DMS 273 (cell line): ENCODE measurements around the gene WNT7B.

Experiments
- DNase-seq: peaks from one replicate; lab custom pipeline; 2025; ENCODE audit not compliant: unreplicated experiment; lab: John Stamatoyannopoulos, UW

Gene WNT7B

DNA sequence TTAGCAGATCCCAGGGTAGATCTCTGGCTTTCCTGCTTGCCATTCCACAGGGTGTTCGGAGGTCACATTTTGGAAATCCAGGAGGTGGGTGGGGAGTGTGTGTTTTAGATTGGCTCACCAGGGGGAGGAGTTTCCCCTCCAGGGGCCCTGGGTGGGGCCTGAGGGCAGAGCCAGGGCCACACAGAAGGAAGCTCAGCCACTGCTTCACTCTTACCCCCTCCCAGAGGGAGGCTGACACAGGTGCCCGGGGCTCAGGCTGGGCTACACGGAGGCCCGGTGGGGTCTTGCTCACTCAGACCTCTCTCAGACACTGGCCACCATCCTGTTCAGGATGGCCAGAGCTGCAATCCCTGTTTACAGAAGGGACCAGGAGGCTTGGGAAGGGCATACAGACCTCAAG is 2.5 kb downstream of the WNT7B start:
- DNase-seq: peak; percentile 37

DNA sequence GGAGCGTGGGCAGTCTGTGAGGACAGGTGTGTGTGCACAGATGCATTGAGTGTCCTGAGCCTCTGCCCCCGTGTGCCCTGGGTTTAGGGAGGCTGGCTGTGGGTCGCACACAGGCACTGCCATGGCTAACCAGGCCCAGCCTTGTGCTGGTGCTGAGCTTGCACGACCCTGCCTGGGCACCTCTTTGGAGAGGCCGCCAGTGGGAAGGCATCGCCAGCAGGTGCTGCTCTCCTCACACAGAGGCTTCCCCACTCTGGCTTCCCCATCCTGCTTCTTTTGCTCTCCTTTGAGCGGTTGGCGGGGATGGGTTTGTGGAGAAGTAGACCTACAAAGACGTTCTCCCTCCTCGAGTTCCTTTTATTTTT is 4.1 kb downstream of the WNT7B start:
- DNase-seq: peak; percentile 38

DNA sequence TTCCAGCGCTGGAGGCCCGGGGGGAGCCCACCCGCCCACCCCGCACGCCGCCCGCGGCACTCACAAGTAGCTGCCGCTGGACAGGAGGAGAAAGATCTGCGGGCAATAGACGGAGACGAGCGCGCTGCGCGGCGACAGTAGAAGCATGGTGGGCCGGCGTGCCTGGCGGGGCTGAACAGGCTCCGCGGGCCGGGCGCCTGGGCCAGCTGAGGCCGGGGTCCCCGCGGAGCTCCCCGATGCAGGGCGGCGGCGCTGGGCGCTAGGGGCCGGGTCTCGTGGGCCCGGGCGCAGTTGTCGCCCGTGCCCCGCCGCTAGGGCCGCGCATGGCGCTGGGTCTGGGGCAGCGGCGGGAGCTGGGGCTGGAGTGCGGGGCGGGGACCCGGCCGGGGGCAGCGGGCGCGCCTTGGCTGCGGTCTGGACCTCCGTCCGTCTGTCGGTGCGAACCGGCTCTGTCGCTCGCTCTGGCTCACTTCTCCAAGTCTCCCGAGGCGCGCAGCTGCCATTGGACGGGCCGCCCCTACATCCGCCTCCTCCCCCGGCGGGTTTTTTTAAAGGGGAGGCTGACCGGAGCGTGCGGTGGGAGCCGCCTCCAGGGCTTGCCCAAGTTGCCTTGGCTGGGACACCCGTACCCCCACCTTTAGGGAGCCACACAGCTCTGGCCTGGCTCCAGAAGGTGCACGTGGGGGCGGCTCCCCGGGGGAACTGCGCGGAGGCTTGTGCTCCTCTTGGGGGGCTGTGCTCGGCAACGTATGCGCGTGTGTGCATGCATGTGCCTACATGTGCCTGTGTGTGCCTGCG is 4.7 kb downstream of the WNT7B start:
- no peak for DNase-seq

DNA sequence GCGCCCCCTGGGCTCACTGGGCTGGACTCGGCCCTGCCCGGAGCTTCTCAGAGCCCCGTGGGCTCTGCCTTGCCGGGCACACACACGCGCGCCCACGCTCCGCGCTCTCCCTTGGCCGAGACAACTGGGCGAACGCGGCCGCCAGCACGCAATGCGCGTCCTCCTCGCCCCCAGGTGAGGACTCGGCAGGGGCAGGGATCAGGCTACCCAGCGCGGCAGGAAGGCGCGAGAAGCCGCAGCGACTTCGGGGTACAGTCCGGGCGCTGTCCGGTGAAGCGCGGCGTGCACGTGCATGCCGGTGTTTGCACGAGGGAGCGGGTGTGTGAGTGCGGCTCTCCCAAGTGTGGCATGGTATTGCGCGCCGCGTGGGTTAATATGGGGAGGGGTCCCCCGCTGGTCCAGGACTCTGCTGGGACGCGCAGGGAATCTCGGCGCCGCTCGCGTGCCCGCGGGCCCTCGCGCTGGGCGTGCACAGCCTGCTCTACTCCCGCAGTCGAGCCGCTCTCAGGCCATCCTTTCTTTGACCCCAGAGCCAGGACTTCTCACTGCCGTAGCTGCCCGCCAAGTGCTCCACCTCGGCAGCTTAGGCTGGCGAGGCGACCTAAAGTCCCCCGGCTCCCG is 5.4 kb downstream of the WNT7B start:
- DNase-seq: no peak

DNA sequence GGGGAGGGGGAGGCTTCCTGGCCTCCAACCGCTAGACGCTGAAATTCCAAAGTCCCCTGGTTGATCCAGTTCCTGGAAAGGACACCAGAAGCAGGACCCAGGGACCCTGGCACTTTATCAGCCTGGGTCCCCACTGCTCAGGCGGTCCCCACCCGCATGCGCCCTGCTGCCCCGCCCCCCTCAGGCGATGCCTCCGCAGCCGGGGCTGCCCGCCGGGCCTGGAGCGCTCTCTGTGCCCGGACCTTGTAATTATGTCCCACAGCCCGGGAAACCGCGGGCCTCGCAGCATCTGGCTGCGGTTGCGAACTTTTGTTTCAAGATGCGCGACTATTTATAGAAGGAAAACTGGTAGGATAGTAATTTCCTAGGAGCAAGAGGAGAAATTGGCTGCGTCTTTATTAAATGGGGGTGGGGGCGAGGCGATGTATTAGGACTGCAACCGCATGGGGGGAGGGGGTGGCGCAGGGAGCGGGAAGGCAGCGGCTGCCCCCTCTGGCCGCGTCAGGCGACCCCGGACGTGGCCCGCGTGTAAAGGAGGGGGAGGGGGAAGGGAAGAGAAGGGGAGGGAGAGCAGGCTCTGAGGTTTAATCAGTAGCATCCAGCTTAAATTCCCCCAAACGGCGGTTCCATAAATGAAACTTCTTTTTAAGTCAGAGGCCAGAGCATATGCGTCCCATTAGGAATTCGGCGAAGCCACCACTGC is 6.1 kb downstream of the WNT7B start:
- DNase-seq: peak; percentile 71

DNA sequence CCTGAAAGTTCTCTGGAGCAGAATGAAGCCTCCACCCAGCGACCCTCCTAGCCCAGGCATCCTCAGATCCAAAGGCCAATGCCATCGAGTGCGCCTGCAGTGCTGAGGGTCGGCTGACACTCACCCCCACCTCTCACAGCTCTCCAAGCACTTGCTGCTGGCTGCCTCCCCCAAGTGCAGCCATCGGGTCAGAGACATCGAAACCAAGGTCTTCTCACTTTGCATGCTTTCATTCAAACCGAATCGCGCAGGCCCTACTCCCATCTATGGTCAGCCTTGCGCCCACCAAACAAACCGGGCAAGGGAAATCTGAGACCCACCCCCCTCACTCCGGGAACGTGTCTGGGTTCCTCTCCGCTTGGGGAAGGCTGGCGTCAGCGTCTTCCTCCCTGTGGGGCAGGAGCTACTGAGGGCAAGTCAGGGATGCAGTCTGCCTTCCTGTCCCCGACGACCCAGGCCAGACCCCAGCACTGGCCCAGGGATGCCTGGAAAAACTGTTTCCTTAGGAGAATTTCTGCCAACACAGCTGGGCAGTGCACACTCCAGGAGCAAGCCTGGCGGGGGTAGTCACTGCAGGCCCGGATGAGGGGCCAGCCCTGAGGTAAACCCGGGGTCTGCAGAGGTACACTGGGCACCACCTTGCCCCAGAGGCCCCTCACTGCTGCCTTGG is 7.0 kb downstream of the WNT7B start:
- DNase-seq: no peak

DNA sequence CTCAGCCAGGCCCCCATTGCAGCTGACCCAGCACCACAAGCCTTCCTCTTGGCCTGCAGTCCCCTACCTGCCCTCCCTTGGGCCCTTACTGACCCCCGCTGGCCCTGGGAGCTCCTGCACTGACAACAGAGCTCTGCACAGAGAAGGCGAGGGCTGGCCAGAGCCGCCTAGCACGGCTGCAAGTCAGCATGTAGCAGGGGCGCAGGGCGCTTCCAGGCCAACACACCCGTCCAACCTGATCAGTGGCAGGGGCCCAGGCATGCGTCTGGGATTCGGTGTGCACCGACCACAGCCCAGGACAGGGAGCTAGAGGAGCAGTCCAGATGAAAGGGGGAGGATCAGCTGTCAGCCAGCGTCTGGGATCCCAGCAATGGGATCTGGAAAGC is 7.6 kb downstream of the WNT7B start:
- no peak for DNase-seq

DNA sequence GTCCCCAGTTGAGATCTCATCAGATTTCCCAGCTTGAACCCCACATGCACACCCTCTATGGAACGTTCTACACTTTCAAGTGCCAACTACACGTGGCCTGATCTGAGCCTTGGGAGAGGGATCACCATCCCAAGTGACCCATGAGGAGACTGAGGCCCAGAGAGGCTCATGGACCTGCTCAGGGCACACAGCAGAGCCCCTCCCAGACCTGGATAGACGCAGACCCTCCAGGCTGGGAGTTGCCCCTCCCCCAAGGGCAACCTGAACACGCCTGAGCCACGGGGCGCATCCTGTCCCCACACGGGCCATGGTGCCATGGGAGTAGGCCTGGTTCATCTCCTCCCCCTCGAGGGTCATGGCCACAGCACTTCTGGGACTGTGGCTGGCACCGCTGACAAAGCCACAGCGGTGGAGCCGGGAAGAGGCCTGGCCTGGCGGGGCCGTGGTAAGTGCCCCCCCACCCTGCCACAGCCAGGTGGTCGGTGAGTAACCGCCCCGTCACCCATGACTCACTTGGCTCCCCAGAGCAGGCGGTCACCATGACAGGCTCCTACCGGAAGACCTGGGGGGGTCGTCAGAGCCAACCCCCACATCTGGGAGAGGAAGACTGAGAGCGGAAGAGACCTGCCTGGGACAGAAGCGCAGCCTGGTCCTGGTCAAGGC is 8.1 kb downstream of the WNT7B start:
- DNase-seq: no peak

DNA sequence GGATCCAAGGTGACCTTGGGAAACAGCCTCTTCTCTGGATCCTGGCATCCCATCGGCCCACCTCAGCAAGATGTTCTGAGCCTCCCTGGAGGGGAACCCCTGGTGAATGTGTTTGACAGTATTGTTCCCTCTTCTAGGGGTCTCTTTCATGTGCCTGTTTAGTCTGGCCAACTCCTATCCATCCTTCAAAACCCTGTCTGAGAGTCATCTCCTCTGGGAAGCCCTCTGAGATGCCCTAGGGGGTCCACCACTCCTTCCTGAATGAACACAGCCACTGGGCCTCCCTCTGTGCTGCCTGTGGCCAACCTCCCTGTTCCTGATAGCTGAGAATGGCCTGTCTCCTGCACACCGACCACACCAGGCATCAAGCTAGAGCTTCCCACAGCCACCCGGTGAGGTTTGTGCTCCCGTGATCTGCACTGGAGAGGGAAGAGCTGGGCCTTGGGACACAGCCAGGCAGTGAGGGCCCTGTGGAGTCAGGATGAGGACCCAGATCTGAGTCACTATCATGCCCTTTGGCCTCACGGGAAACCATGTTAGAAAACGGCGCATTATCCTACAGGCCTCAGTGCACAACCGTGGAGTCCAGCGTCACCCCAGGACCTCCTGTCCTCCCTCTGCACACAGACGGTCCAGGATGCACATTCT is 8.8 kb downstream of the WNT7B start:
- DNase-seq: no peak

DNA sequence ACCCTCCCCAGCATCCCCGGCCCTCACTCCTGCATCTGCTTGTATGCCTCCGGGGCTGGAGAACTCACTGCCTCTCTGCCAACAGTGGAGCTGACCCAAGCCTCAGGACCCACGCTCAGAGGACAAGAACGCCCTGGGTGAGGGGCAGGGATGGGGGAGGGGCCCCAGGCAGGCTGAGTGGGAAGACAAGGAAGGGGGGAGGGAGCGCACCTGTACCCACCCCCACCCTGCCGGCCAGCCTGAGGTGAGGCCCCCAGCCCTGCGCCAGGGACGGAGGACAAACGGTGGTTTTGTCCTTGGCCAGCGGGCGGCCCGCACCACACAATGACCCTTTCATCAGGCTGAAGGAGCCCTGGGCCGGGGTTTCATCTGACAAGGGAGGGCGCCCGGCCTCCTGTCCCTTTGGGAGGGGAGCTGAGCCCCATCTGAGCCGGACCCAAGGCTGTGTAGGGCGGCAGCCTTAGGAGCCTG is 10.0 kb downstream of the WNT7B start:
- no peak for DNase-seq

DNA sequence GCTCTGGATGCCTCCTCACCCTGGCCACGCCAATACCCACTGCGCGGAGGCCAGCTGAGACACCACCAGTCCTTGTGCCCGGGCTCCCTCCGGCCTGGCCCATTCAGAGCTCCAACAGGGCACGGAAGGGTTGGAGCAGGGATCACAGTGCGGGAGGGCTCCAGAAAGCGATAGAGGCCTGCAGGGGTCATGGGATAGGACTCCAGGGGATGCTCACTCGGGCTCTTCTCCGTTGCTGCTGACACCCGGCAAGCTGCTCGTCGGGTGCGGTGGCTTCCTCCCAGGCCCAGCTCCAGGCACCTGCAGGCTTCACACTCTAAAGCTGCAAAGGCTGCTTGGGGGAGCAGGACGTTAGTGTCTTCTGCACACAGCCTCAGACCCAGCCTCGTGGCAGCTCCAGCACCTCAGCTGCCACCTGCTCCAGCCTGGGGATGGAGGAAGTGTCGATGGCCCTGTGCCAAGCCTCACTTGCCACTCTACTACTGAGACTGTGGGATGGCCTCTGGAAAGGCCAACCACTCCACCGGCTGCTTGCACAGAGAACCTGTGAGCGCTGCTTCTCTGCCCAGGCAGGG is 10.6 kb downstream of the WNT7B start:
- peak; percentile 83 for DNase-seq

DNA sequence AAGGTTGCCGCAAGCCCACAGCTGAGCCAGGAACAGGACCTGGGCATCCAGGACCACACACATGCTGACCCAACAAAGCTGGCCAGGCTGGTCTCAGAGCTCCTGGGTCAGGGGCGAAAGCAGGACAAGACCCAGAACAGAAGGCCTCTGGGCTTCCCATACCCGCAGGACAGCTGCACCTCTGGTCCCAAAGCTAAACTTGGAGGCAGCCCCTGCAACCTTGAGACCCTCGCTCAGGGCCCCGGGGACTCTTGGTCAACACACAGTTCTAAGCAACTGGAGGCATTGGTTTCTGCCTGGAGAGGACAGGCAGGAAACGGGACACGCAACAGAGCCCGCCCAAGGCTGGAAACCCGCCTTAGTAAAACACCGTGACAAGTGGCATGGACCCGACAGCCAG is 11.4 kb downstream of the WNT7B start:
- DNase-seq: no peak

DNA sequence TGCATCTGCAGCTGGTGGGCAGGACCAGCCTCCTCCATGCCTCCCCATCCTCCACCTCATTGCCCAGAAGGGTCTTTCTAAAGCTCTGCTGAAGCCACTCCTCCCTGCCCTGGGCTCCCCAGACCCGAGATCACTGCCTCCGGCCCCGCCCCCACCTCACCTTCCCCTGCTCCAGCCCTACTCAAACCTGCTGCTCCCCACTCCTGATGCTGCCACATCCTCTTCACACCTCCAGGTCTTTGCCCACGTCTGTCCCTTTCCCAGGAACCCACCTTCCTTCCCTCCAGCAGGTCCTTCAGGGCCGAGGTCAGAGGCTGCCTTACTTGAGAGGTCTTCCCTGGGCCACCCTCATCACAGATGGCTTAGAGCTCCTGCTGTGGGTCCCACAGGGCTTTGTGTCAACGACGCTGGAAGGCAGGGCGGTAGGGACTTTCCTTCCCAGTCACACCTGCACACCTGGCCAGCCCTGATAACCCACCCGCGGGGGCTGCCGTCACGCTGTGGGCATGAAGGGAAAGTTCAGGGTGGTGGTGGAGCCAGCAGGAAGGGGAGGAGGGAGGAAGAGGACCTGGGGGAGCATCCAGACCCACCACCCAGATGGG is 11.9 kb downstream of the WNT7B start:
- no peak for DNase-seq

DNA sequence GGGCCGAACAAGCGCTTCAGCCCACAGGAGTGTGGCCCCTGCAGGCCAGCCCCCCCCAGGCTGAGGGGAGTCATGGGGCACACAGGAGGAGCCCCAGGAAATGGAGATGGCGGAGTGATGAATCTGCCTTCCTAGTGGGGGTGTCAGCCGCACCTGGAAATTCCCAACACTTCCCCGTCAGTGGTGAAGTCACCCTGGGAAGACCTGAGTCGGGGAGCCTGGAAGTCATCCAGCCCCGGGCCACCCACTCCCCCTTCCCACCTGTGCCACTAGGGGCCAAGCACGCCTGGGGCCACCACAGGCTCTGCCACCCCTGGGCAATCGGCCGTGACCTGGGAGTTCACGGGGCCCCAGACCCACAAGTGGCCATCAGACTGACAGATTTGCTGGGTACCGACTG is 12.6 kb downstream of the WNT7B start:
- no peak for DNase-seq

DNA sequence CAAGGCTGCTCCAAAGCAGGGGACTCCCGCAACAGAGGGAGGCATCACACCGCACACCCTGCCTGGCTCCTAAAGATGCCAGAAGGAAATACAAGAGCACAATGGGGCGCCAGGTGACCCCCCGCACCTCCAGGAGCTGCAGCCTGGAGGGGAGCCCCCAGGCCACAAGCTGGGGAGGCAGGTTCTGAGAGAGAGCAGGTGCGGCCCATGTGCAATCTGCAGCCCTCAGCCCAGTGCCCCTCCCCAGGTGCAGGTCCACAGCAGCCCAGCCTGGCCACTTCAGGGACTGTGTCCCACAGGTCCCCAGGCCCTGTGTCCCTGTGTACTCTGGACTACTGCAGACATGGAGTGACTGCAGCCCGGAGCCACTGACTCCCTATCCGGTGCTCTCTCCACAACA is 13.1 kb downstream of the WNT7B start:
- no peak for DNase-seq

DNA sequence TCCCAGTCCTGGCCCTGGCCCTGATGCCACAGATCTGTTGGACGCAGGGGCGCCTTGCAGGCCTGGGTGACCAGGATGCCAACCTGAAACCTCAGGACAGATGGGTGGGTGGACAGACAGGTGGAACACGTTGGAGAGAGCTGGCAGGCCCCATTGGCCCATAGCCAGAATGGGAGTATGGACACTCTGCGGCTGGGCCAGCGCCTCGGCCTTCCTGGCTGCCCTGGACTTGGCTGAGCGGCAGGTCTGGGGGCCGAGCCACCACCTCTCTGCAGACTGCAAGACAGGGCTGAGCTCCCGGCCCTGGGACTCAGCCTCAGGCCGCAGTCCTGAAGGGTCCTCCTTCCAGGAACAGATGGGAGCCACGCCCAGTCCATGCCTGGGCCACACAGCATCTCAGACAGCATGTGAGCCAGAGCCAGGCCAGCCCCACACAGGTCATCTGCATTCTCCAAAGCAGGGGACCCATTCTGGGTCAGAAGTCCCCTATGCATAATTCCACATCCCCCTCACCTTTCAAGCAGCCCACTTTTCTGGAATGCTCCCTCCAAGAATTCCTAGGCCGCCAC is 14.1 kb downstream of the WNT7B start:
- peak; percentile 61 for DNase-seq

DNA sequence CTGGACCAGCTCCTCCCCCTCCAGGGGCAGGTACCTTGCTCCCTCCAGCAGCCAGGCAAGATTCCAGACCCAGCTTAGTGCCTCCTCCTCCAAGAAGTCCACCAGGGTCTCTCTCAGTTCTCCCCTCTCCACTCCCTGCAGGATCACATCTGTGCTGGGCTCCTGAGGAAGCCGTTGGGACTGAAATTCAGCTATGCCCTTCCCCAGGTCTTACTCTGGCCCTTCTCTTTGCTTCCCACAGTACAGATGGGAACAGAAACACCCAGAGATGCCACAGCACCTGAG is 14.6 kb downstream of the WNT7B start:
- no peak for DNase-seq

DNA sequence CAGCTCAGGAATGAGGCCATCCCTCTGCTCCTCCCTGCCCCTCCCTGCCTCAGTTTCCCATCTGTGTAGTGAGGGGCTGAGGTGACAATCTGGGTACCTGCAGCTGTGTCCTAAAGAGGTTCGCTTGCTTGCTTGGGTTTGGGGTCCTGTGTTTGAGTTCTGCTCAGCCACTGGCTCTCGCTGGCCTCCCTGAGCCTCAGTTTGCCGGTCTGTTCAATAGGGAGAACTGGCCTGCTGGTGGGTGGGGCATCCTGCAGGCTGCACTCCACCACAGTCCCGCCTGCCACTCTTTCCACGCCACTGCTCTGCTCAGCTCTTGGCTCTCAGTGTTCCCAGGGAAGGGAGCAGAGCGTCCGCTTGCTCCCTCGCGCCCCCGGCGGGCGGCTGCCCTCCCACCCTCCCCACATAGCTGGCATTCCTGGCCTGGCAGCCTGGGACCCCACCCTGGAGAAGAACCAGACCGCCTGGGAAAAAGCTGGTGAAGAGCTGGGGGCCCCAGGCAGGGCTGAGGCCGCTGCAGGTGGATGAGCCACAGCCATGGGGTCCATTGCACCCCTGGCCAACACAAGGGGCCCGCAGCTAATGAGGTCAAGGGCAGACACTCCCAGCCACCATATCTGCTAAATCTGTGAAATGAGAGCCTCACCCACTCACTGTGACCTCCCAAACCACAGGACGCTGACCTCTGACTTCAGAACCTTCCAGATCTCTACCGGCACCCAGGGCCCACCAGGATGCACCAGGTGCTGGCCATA is 15.1 kb downstream of the WNT7B start:
- DNase-seq: no peak
